GM23248 (cell line): ENCODE measurements around the gene C11orf97. TPM values are rescaled to one million over a fixed set of nuclear protein-coding genes. Genes with fewer than 3 reads are reported as not detected.
"Not testable (repeated sequence)": the region's sequence is repeated elsewhere in the genome, so short reads cannot be mapped to it uniquely, and the experiment has no call there.

Experiments
- DNase-seq: peaks from one replicate; pipeline ENCODE4 v3.0.0-alpha.2; 2015
- H2AFZ ChIP-seq: fragments of 200-600 bp; sonication (generic); 2 replicates; pipeline ENCODE4 v1.6.1; 2016; ENCODE audit warnings: antibody characterized with exemption
- H3F3A ChIP-seq: fragments of 200-600 bp; sonication (generic); 2 replicates; pipeline ENCODE4 v1.6.1; 2016; ENCODE audit warnings: mild to moderate bottlenecking, antibody characterized with exemption, mixed run types; ENCODE audit not compliant: insufficient read depth
- H3K27ac ChIP-seq: fragments of 200-600 bp; sonication (generic); 2 replicates; pipeline ENCODE4 v1.5.1; 2016; ENCODE audit warnings: mild to moderate bottlenecking
- H3K27me3 ChIP-seq: fragments of 200-600 bp; sonication (generic); replicated peaks from 2 replicates; pipeline ENCODE4 v1.6.1; 2016; ENCODE audit warnings: mild to moderate bottlenecking; ENCODE audit not compliant: insufficient read depth
- H3K36me3 ChIP-seq: fragments of 200-600 bp; sonication (generic); 2 replicates; pipeline ENCODE4 v1.6.1; 2016; ENCODE audit warnings: low read depth, mild to moderate bottlenecking
- H3K4me1 ChIP-seq: fragments of 200-600 bp; sonication (generic); 2 replicates; pipeline ENCODE4 v1.6.1; 2016; ENCODE audit warnings: mild to moderate bottlenecking; ENCODE audit not compliant: insufficient read depth
- H3K4me2 ChIP-seq: fragments of 200-600 bp; sonication (generic); one replicate; pipeline ENCODE4 v1.6.1; 2016; ENCODE audit warnings: mild to moderate bottlenecking; ENCODE audit not compliant: unreplicated experiment
- H3K4me3 ChIP-seq: fragments of 200-600 bp; sonication (generic); 2 replicates; pipeline ENCODE4 v1.5.1; 2016; ENCODE audit warnings: mild to moderate bottlenecking
- H3K79me2 ChIP-seq: fragments of 200-600 bp; sonication (generic); 2 replicates; pipeline ENCODE4 v1.6.1; 2016; ENCODE audit warnings: mild to moderate bottlenecking; ENCODE audit not compliant: insufficient read depth
- H3K9ac ChIP-seq: fragments of 200-600 bp; sonication (generic); 2 replicates; pipeline ENCODE4 v1.6.1; 2016; ENCODE audit warnings: mild to moderate bottlenecking
- H3K9me2 ChIP-seq: fragments of 200-600 bp; sonication (generic); 2 replicates; pipeline ENCODE4 v1.6.1; 2016; ENCODE audit warnings: mixed run types, mild to moderate bottlenecking, moderate library complexity; ENCODE audit not compliant: insufficient read depth
- H3K9me3 ChIP-seq: fragments of 200-600 bp; sonication (generic); one replicate; pipeline ENCODE4 v1.6.1; 2017; ENCODE audit warnings: low read depth
- H4K20me1 ChIP-seq: fragments of 200-600 bp; sonication (generic); 2 replicates; pipeline ENCODE4 v1.6.0; 2016; ENCODE audit not compliant: insufficient read depth
- EZH2 ChIP-seq: fragments of 200-600 bp; sonication (generic); IDR thresholded peaks from 2 replicates; pipeline ENCODE4 v1.6.1; 2018; ENCODE audit warnings: antibody characterized with exemption, mild to moderate bottlenecking; ENCODE audit not compliant: insufficient read depth, poor library complexity, severe bottlenecking
- EZH2phosphoT487 ChIP-seq: fragments of 200-600 bp; sonication (generic); IDR thresholded peaks from 2 replicates; pipeline ENCODE4 v1.6.1; 2018; ENCODE audit warnings: antibody characterized with exemption, moderate library complexity, mild to moderate bottlenecking, low read depth; ENCODE audit not compliant: insufficient read depth
- WGBS, 2 experiments: methylation state at CpG; one replicate each; pipeline ENCODE4 v1.1.6; 2015 to 2017; ENCODE audit warnings: low lambda C conversion rate in 2 of 2, low coverage in 1 of 2; ENCODE audit errors: missing lambda C conversion rate in 2 of 2; 5-methylcytosine and 5-hydroxymethylcytosine counted together
- in situ Hi-C: fragments of 300-500 bp; cut with MboI; formaldehyde crosslinking; loops from 2 replicates; pipeline ENCODE4 v1.15.0; 2020
- polyA plus RNA-seq: library from polyadenylated mRNA; unstranded; fragments of >200 nt; fragmentation: Nextera tagmentation; extraction: Ambion mirVana; gene quantifications from 2 replicates; pipeline ENCODE4 v1.2.1, GENCODE V29; 2016
- total RNA-seq: library from RNA; depleted of rRNA; stranded (reverse); fragments of >200 nt; shearing (Covaris generic); gene quantifications from 2 replicates; pipeline ENCODE4 v1.2.3, GENCODE V29; 2014

Gene C11orf97
- total and polyA plus RNA-seq, 2 experiments from 2014 or later, result not detected

- no peaks in the 10 kb centered on the region for H3F3A ChIP-seq
- H3K4me3 ChIP-seq, result no peak overlapping the region
- no peak overlapping the region for H2AFZ ChIP-seq
- TF ChIP-seq EZH2 (no peak), EZH2phosphoT487 (no peak)
- peaks cover 7% of the 10 kb centered on the region; the same call in 1 of the 2 replicates for H3K79me2 ChIP-seq
- no peaks in the 10 kb centered on the region for H3K9me2 ChIP-seq
- 0 out of 2 replicates have a peak, but pooled peaks cover 6% of the 10 kb centered on the region for H3K4me1 ChIP-seq
- H3K36me3 ChIP-seq, result peaks cover 19% of the 10 kb centered on the region
- WGBS, 2 experiments, result 96 to 100% methylated on average over 2 of the region's 2 CpGs
- no peaks in the 10 kb centered on the region for H3K9me3 ChIP-seq
- in situ Hi-C loops, result loop anchor here (5.0 kb wide), 1 partner anchor 323 kb away; no protein-coding TSS in a partner anchor
- no peaks in the 10 kb centered on the region for H3K27me3 ChIP-seq
- no peaks in the 10 kb centered on the region for H4K20me1 ChIP-seq
- no peak overlapping the region for H3K9ac ChIP-seq
- DNase-seq, result no peak
- no peak overlapping the region for H3K4me2 ChIP-seq
- H3K27ac ChIP-seq, result no peak overlapping the region
Observed at GRCh38 chr11:94500181-94500580, 12.1 kb upstream of the C11orf97 start.

GRCh38 chr11:94501522-94501921, 10.7 kb upstream of the C11orf97 start:
- no peak overlapping the region for H3K9ac ChIP-seq
- in situ Hi-C loops, result loop anchor here (5.0 kb wide), 1 partner anchor 324 kb away; no protein-coding TSS in a partner anchor
- no peaks in the 10 kb centered on the region for H3K27me3 ChIP-seq
- H3K27ac ChIP-seq, result no peak overlapping the region
- no peak overlapping the region for H3K4me2 ChIP-seq
- H3K4me3 ChIP-seq, result no peak overlapping the region
- no peak for DNase-seq
- H3K36me3 ChIP-seq, result peaks cover 19% of the 10 kb centered on the region
- no peaks in the 10 kb centered on the region for H3K79me2 ChIP-seq
- no peaks in the 10 kb centered on the region for H3K4me1 ChIP-seq
- no peak for TF ChIP-seq EZH2
- no peak for TF ChIP-seq EZH2phosphoT487
- no peaks in the 10 kb centered on the region for H4K20me1 ChIP-seq
- no peaks in the 10 kb centered on the region for H3K9me2 ChIP-seq
- H3F3A ChIP-seq, result no peaks in the 10 kb centered on the region
- H2AFZ ChIP-seq, result no peak overlapping the region
- 58 to 72% methylated on average over 2 of the region's 2 CpGs for WGBS, 2 experiments
- no peaks in the 10 kb centered on the region for H3K9me3 ChIP-seq

GRCh38 chr11:94504689-94505293, 7.5 kb upstream of the C11orf97 start:
- no peak for TF ChIP-seq EZH2
- no peak for TF ChIP-seq EZH2phosphoT487
- H3K36me3 ChIP-seq, result no peaks in the 10 kb centered on the region; the same call in 1 of the 2 replicates
- no peak overlapping the region for H3K9ac ChIP-seq
- no peak overlapping the region for H2AFZ ChIP-seq
- in situ Hi-C loops, result loop anchor here (5.0 kb wide), 1 partner anchor 327 kb away; no protein-coding TSS in a partner anchor
- no peak overlapping the region for H3K4me3 ChIP-seq
- no peaks in the 10 kb centered on the region for H3K79me2 ChIP-seq
- no peaks in the 10 kb centered on the region for H3F3A ChIP-seq
- H3K27me3 ChIP-seq, result no peaks in the 10 kb centered on the region
- no peak overlapping the region for H3K4me2 ChIP-seq
- H4K20me1 ChIP-seq, result no peaks in the 10 kb centered on the region
- peak; percentile 67 for DNase-seq
- no peak overlapping the region for H3K27ac ChIP-seq
- H3K9me2 ChIP-seq, result no peaks in the 10 kb centered on the region
- WGBS, 2 experiments, result 3 to 5% methylated on average over 3 of the region's 3 CpGs
- H3K9me3 ChIP-seq, result no peaks in the 10 kb centered on the region
- H3K4me1 ChIP-seq, result no peaks in the 10 kb centered on the region

- H3K4me3 ChIP-seq, H3K27me3 ChIP-seq, DNase-seq, H2AFZ ChIP-seq, H3K9me3 ChIP-seq, H4K20me1 ChIP-seq, H3K79me2 ChIP-seq, H3F3A ChIP-seq, in situ Hi-C loops, H3K4me1 ChIP-seq, H3K9ac ChIP-seq, H3K4me2 ChIP-seq, H3K9me2 ChIP-seq, H3K36me3 ChIP-seq, H3K27ac ChIP-seq: not testable (repeated sequence)
- 85 to 93% methylated on average over 5 of the region's 5 CpGs for WGBS, 2 experiments
Observed at GRCh38 chr11:94506513-94506912, 5.7 kb upstream of the C11orf97 start.

GRCh38 chr11:94507485-94507884, 4.8 kb upstream of the C11orf97 start:
- Histone ChIP-seq H3K27me3 (no peaks in the 10 kb centered on the region), H4K20me1 (no peaks in the 10 kb centered on the region), H3K36me3 (no peaks in the 10 kb centered on the region; the same call in 1 of the 2 replicates), H3K4me3 (no peak overlapping the region), H2AFZ (no peak overlapping the region), H3F3A (no peaks in the 10 kb centered on the region), H3K4me1 (no peaks in the 10 kb centered on the region), H3K4me2 (no peak overlapping the region), H3K9me2 (no peaks in the 10 kb centered on the region), H3K79me2 (no peaks in the 10 kb centered on the region), H3K9me3 (no peaks in the 10 kb centered on the region), H3K9ac (no peak overlapping the region), H3K27ac (no peak overlapping the region)
- peak; percentile 51 for DNase-seq
- 41 to 45% methylated on average over 4 of the region's 4 CpGs for WGBS, 2 experiments
- in situ Hi-C loops, result no loop called here
- no peak for TF ChIP-seq EZH2phosphoT487
- no peak for TF ChIP-seq EZH2
